ENCODE measurements around the gene ETV6. TPM values are rescaled to one million over a fixed set of nuclear protein-coding genes. Genes with fewer than 3 reads are reported as not detected.

ETV6 gene
- total and polyA plus RNA-seq, 2 of the 8 experiments (the other 6 are each of a cell fraction or from before 2014, with no cell fraction given) = 5.5 to 23.9 TPM

GRCh38 chr12:11689591-11690186 lies 40.2 kb downstream of the ETV6 start:
- H3K79me1 ChIP-seq (ENCODE audit: low read depth, low read length) = peaks cover 3% of the 10 kb centered on the region; the same call in 1 of the 2 replicates
- peaks cover 0 to 8% of the 10 kb centered on the region in 2 experiments for H4K20me1 ChIP-seq (replicated peaks in 1 of 2; ENCODE audit: control insufficient read depth in 1 of 2, insufficient read depth in 2 of 2, low read length in 2 of 2)
- CTCF ChIA-PET (ENCODE audit: partially characterized antibody) = interaction anchor here (0.6 to 1.8 kb wide), 5 partner anchors 21 to 109 kb away, joined by 3 to 6 read pairs (median 3); no protein-coding TSS in a partner anchor
- no peak overlapping the region for H3K4me3 ChIP-seq (ENCODE audit: extremely low read depth in 1 of 4, insufficient read depth in 2 of 4, low read depth in 3 of 4, low read length in 4 of 4)
- H3K27me3 ChIP-seq (replicated peaks in 1 of 4; ENCODE audit: control insufficient read depth in 3 of 4, extremely low read depth in 1 of 4, insufficient read depth in 3 of 4, low read length in 3 of 4) = no peaks in the 10 kb centered on the region
- H3K23me2 ChIP-seq (ENCODE audit: low read depth, low read length) = no peaks in the 10 kb centered on the region
- H3K4me2 ChIP-seq (ENCODE audit: insufficient read depth in 1 of 2, low read depth in 2 of 2, low read length in 2 of 2) = no peak overlapping the region
- H4K8ac ChIP-seq (ENCODE audit: extremely low read depth, insufficient read depth, low read length) = peak overlapping the region; percentile 31; the same call in 1 of the 2 replicates
- H3K23ac ChIP-seq (ENCODE audit: insufficient read length) = no peak overlapping the region
- H2BK20ac ChIP-seq (ENCODE audit: low read length) = no peak overlapping the region
- no peak overlapping the region for H2BK120ac ChIP-seq (replicated peaks; ENCODE audit: low read depth, low read length)
- no peak overlapping the region for H3K4ac ChIP-seq (replicated peaks; ENCODE audit: insufficient read length, low read depth, low read length)
- 88% methylated on average over 9 of the region's 10 CpGs; no CpG with 5 or more reads in 1 of the 2 experiments for WGBS, 2 experiments (ENCODE audit: extremely low coverage in 1 of 2, insufficient coverage in 1 of 2, insufficient read length in 1 of 2, insufficient replicate concordance in 2 of 2, low coverage in 1 of 2, low lambda C conversion rate in 2 of 2, missing lambda C conversion rate in 1 of 2)
- no peak overlapping the region for H2BK5ac ChIP-seq (ENCODE audit: low read depth, low read length)
- H2AFZ ChIP-seq (ENCODE audit: low read length) = no peak overlapping the region
- POLR2A ChIA-PET (ENCODE audit: partially characterized antibody) = no interaction called here
- no peak overlapping the region for H3K18ac ChIP-seq (ENCODE audit: extremely low read depth, low read length)
- no peaks in the 10 kb centered on the region for H3K9me3 ChIP-seq (ENCODE audit: insufficient read depth in 2 of 2, low read depth in 1 of 2, low read length in 1 of 2)
- no peak overlapping the region for H4K91ac ChIP-seq (replicated peaks; ENCODE audit: insufficient read length, low read length)
- peaks cover 0 to 4% (median 1%) of the 10 kb centered on the region in 4 experiments; a peak in 3 of 7 replicates for H3K4me1 ChIP-seq (replicated peaks in 1 of 4; ENCODE audit: control insufficient read depth in 3 of 4, insufficient read depth in 4 of 4, low read length in 3 of 4)
- no peak overlapping the region for H2BK12ac ChIP-seq (ENCODE audit: low read depth, low read length)
- no peak overlapping the region for H4K5ac ChIP-seq (ENCODE audit: insufficient read length, low read depth, low read length)
- FAIRE-seq (no peak), DNase-seq (ENCODE audit: low read depth in 1 of 2, low spot score in 2 of 2) (no peak)
- H3K56ac ChIP-seq (replicated peaks; ENCODE audit: insufficient read length, low read depth, low read length) = no peak overlapping the region
- H3K14ac ChIP-seq (ENCODE audit: insufficient read length) = no peak overlapping the region
- H2AK5ac ChIP-seq (ENCODE audit: low read depth, low read length) = no peak overlapping the region; the same call in 1 of the 2 replicates
- peaks cover 0 to 18% of the 10 kb centered on the region in 2 experiments; a peak in 2 of 4 replicates for H3K79me2 ChIP-seq (ENCODE audit: control insufficient read depth in 1 of 2, insufficient read depth in 2 of 2, low read length in 2 of 2)
- H3K9ac ChIP-seq (replicated peaks in 1 of 4; ENCODE audit: extremely low read depth in 1 of 4, low read depth in 3 of 4, low read length in 3 of 4) = no peak overlapping the region
- H2BK15ac ChIP-seq (ENCODE audit: low read length) = no peak overlapping the region
- no peaks in the 10 kb centered on the region for H3K36me3 ChIP-seq (ENCODE audit: control insufficient read depth in 2 of 4, insufficient read depth in 4 of 4, low read length in 3 of 4)
- no peak for TF ChIP-seq CREB1 (IDR thresholded peaks at IDR 0.05)
- no peak for TF ChIP-seq TAF1 (IDR thresholded peaks at IDR 0.05; ENCODE audit: low read depth, low read length)
- TF ChIP-seq HDAC6 (IDR thresholded peaks at IDR 0.05; ENCODE audit: low read depth, low read length) = no peak
- TF ChIP-seq SP4 (IDR thresholded peaks at IDR 0.05; ENCODE audit: low read length) = no peak
- H3K27ac ChIP-seq (ENCODE audit: low read depth, low read length) = no peak overlapping the region

All from H1 (cell line).